Measurements from ENCODE around the gene FGD1. TPM values are rescaled to one million over a fixed set of nuclear protein-coding genes. Genes with fewer than 3 reads are reported as not detected.

The FGD1 gene
- total RNA-seq, 1 experiment from 2014 or later: 20.3 TPM

- no peak overlapping the region for H3K27ac ChIP-seq
- no peaks in the 10 kb centered on the region for H3K27me3 ChIP-seq (ENCODE audit: insufficient read depth, low read depth)
- POLR2A ChIA-PET (ENCODE audit: unreplicated experiment): no interaction called here
- H3K4me2 ChIP-seq: no peak overlapping the region
- no peak for DNase-seq
- H4K20me1 ChIP-seq (ENCODE audit: insufficient read depth): 0 out of 2 replicates have a peak, but pooled peaks cover 3% of the 10 kb centered on the region
- no peaks in the 10 kb centered on the region for H3K9me2 ChIP-seq (ENCODE audit: insufficient read depth)
- no peak for TF ChIP-seq CTCF (conservative IDR thresholded peaks at IDR 0.05)
- TF ChIP-seq EZH2 (IDR thresholded peaks at IDR 0.05; ENCODE audit: low read depth): no peak
- no peaks in the 10 kb centered on the region for H3K9me3 ChIP-seq (ENCODE audit: insufficient read depth, low read depth)
- peaks cover 59% of the 10 kb centered on the region for H3K79me2 ChIP-seq (ENCODE audit: low read depth)
- H3K36me3 ChIP-seq (ENCODE audit: low read depth): peaks cover 16% of the 10 kb centered on the region
- H3K4me1 ChIP-seq (replicated peaks; ENCODE audit: insufficient read depth): peaks cover 9% of the 10 kb centered on the region; the same call in 1 of the 2 replicates
- intact Hi-C loops (cut with micrococcal nuclease; ENCODE audit: unreplicated experiment): loop anchor here (5.0 kb wide), 1 partner anchor 92 kb away; the partner anchor contains the start of gene TSR2
- no TSS peak for BruUV-seq (replicated peaks)
- no peak overlapping the region for H2AFZ ChIP-seq
- no peak overlapping the region for H3K4me3 ChIP-seq
- CTCF ChIA-PET: no interaction called here
- no peaks in the 10 kb centered on the region for H3F3A ChIP-seq (ENCODE audit: insufficient read depth, low read depth)
These were observed 38.2 kb upstream of the FGD1 start for GRCh38 chrX:54534271-54534670.

- no peaks in the 10 kb centered on the region for H3F3A ChIP-seq (ENCODE audit: insufficient read depth, low read depth)
- 0 out of 2 replicates have a peak, but pooled peaks cover 3% of the 10 kb centered on the region for H4K20me1 ChIP-seq (ENCODE audit: insufficient read depth)
- peak overlapping the region; percentile 90 for H2AFZ ChIP-seq
- intact Hi-C loops (cut with micrococcal nuclease; ENCODE audit: unreplicated experiment): loop anchor here (1.0 to 5.0 kb wide), 2 partner anchors 88 to 109 kb away; partner anchors contain the start of gene TSR2
- H3K36me3 ChIP-seq (ENCODE audit: low read depth): peaks cover 14% of the 10 kb centered on the region
- no peaks in the 10 kb centered on the region for H3K9me3 ChIP-seq (ENCODE audit: insufficient read depth, low read depth)
- H3K4me2 ChIP-seq: peak overlapping the region; percentile 84
- ChIA-PET POLR2A (ENCODE audit: unreplicated experiment) (interaction anchor here (0.6 to 1.0 kb wide), 4 partner anchors 14 to 1083 kb away, joined by 3 to 8 read pairs (median 6); no protein-coding TSS in a partner anchor), CTCF (no interaction called here)
- no peaks in the 10 kb centered on the region for H3K27me3 ChIP-seq (ENCODE audit: insufficient read depth, low read depth)
- peak overlapping the region; percentile 93 for H3K4me3 ChIP-seq
- H3K27ac ChIP-seq: peak overlapping the region; percentile 84
- no peaks in the 10 kb centered on the region for H3K9me2 ChIP-seq (ENCODE audit: insufficient read depth)
- peaks cover 50% of the 10 kb centered on the region for H3K79me2 ChIP-seq (ENCODE audit: low read depth)
- TSS peak; percentile 68 for BruUV-seq (replicated peaks)
- DNase-seq: no peak
- H3K4me1 ChIP-seq (replicated peaks; ENCODE audit: insufficient read depth): peaks cover 10% of the 10 kb centered on the region; the same call in 1 of the 2 replicates
- TF ChIP-seq CTCF (conservative IDR thresholded peaks at IDR 0.05): no peak
These were observed 34.4 kb upstream of the FGD1 start for GRCh38 chrX:54530357-54530900.

GRCh38 chrX:54529552-54530356 is 33.7 kb upstream of the FGD1 start, which contains the start of gene GNL3L:
GNL3L (plus strand) TSS chrX:54530219; CDS start chrX:54532567, 2,348 bp downstream.
- no peak for TF ChIP-seq EZH2 (IDR thresholded peaks at IDR 0.05; ENCODE audit: low read depth)
- TF ChIP-seq CTCF (conservative IDR thresholded peaks at IDR 0.05): no peak
- Histone ChIP-seq H3K79me2 (ENCODE audit: low read depth) (peaks cover 45% of the 10 kb centered on the region), H3K27ac (peak within 1 kb of the TSS; percentile 84), H2AFZ (peak within 1 kb of the TSS; percentile 90), H3K4me2 (peak within 1 kb of the TSS; percentile 84), H3K4me3 (peak within 1 kb of the TSS; percentile 93), H3F3A (ENCODE audit: insufficient read depth, low read depth) (no peaks in the 10 kb centered on the region), H3K9me2 (ENCODE audit: insufficient read depth) (no peaks in the 10 kb centered on the region), H3K9me3 (ENCODE audit: insufficient read depth, low read depth) (no peaks in the 10 kb centered on the region), H3K4me1 (replicated peaks; ENCODE audit: insufficient read depth) (peaks cover 10% of the 10 kb centered on the region; the same call in 1 of the 2 replicates), H3K36me3 (ENCODE audit: low read depth) (peaks cover 13% of the 10 kb centered on the region; the same call in 1 of the 2 replicates), H3K27me3 (ENCODE audit: insufficient read depth, low read depth) (no peaks in the 10 kb centered on the region), H4K20me1 (ENCODE audit: insufficient read depth) (0 out of 2 replicates have a peak, but pooled peaks cover 3% of the 10 kb centered on the region)
- ChIA-PET POLR2A (ENCODE audit: unreplicated experiment) (interaction anchor here (0.6 to 1.0 kb wide), 4 partner anchors 83 to 1083 kb away, joined by 3 to 8 read pairs (median 6); no protein-coding TSS in a partner anchor), CTCF (no interaction called here)
- TSS peak; percentile 92 for BruUV-seq (replicated peaks)
- DNase-seq: peak; percentile 74 to 87
- intact Hi-C loops (cut with micrococcal nuclease; ENCODE audit: unreplicated experiment): loop anchor here (1.0 to 5.0 kb wide), 2 partner anchors 87 to 110 kb away; partner anchors contain the start of gene TSR2
